Trophoblast cell (in vitro differentiated cells and primary cell): ENCODE measurements around the gene SIRPA.

ENCODE experiments used
- DNase-seq, 2 donors: peaks; one replicate each; pipeline ENCODE4 v3.0.0-alpha.2; 2016
- H2AFZ ChIP-seq: 2 replicates; pipeline ENCODE4 v1.6.1; 2013; ENCODE audit warnings: low read length, moderate library complexity, mild to moderate bottlenecking; ENCODE audit not compliant: insufficient read depth, poor library complexity
- H2AK5ac ChIP-seq: 2 replicates; pipeline ENCODE4 v1.6.1; 2013; ENCODE audit warnings: mild to moderate bottlenecking, low read length
- H2BK120ac ChIP-seq: 2 replicates; pipeline ENCODE4 v1.6.1; 2013; ENCODE audit warnings: low read length, mild to moderate bottlenecking, moderate library complexity; ENCODE audit not compliant: insufficient read depth, poor library complexity
- H2BK12ac ChIP-seq: 2 replicates; pipeline ENCODE4 v1.6.1; 2013; ENCODE audit warnings: mild to moderate bottlenecking, low read length, moderate library complexity
- H2BK5ac ChIP-seq: 2 replicates; pipeline ENCODE4 v1.6.1; 2013; ENCODE audit warnings: low read length, low read depth, moderate library complexity, mild to moderate bottlenecking; ENCODE audit not compliant: poor library complexity
- H3K14ac ChIP-seq: 2 replicates; pipeline ENCODE4 v1.6.1; 2013; ENCODE audit warnings: mild to moderate bottlenecking, low read length
- H3K18ac ChIP-seq: 2 replicates; pipeline ENCODE4 v1.6.1; 2013; ENCODE audit warnings: mild to moderate bottlenecking, low read length
- H3K23ac ChIP-seq: 2 replicates; pipeline ENCODE4 v1.6.1; 2013; ENCODE audit warnings: low read length
- H3K27ac ChIP-seq: 2 replicates; pipeline ENCODE4 v1.5.1; 2013; ENCODE audit warnings: low read depth, mild to moderate bottlenecking, inconsistent platforms, low read length, moderate library complexity
- H3K27me3 ChIP-seq: 2 replicates; pipeline ENCODE4 v1.6.1; 2013; ENCODE audit warnings: inconsistent platforms, mild to moderate bottlenecking, low read length, moderate library complexity; ENCODE audit not compliant: insufficient read depth
- H3K36me3 ChIP-seq, 2 experiments: 1 replicate in 1 of 2; 2 replicates in 1 of 2; pipeline ENCODE4 v1.6.1; 2013; ENCODE audit warnings: low read length in 2 of 2, mild to moderate bottlenecking in 2 of 2, moderate library complexity in 1 of 2; ENCODE audit not compliant: insufficient read depth in 2 of 2, control insufficient read depth in 1 of 2
- H3K4ac ChIP-seq: 2 replicates; pipeline ENCODE4 v1.6.1; 2013; ENCODE audit warnings: low read depth, mild to moderate bottlenecking, low read length, moderate library complexity
- H3K4me1 ChIP-seq, 2 experiments: 1 replicate in 1 of 2; 2 replicates in 1 of 2; pipeline ENCODE4 v1.6.1; 2013; ENCODE audit warnings: low read length in 2 of 2, mild to moderate bottlenecking in 2 of 2, moderate library complexity in 1 of 2; ENCODE audit not compliant: insufficient read depth in 2 of 2, control insufficient read depth in 1 of 2
- H3K4me2 ChIP-seq: 2 replicates; pipeline ENCODE4 v1.6.1; 2013; ENCODE audit warnings: inconsistent platforms, mild to moderate bottlenecking, low read length, moderate library complexity
- H3K4me3 ChIP-seq: 2 replicates; pipeline ENCODE4 v1.5.1; 2013; ENCODE audit warnings: mild to moderate bottlenecking, low read depth, low read length, inconsistent platforms
- H3K79me1 ChIP-seq: one replicate; pipeline ENCODE4 v1.6.1; 2013; ENCODE audit warnings: low read length
- H3K79me2 ChIP-seq: 2 replicates; pipeline ENCODE4 v1.6.1; 2013; ENCODE audit warnings: low read length, mild to moderate bottlenecking; ENCODE audit not compliant: control insufficient read depth, insufficient read depth, poor library complexity
- H3K9ac ChIP-seq: 2 replicates; pipeline ENCODE4 v1.6.1; 2013; ENCODE audit warnings: mild to moderate bottlenecking, low read length
- H3K9me3 ChIP-seq: 2 replicates; pipeline ENCODE4 v1.6.1; 2013; ENCODE audit warnings: low read depth, mild to moderate bottlenecking, control low read depth, inconsistent platforms, low read length; ENCODE audit not compliant: insufficient read depth
- H4K12ac ChIP-seq: 2 replicates; pipeline ENCODE4 v1.6.1; 2013; ENCODE audit warnings: low read depth, mild to moderate bottlenecking, low read length, moderate library complexity
- H4K8ac ChIP-seq: 2 replicates; pipeline ENCODE4 v1.6.1; 2013; ENCODE audit warnings: low read depth, mild to moderate bottlenecking, low read length, moderate library complexity
- H4K91ac ChIP-seq: one replicate; pipeline ENCODE4 v1.6.1; 2013; ENCODE audit warnings: low read depth, mild to moderate bottlenecking, low read length, moderate library complexity
- WGBS: extraction: QIAGEN DNeasy Blood & Tissue Kit; methylation state at CpG from one replicate; pipeline ENCODE4 v1.1.7; 2013; ENCODE audit warnings: missing lambda C conversion rate; ENCODE audit not compliant: insufficient read length, insufficient coverage; ENCODE audit errors: extremely low coverage; 5-methylcytosine and 5-hydroxymethylcytosine counted together

SIRPA gene

GRCh38 chr20:1926237-1926636 lies 31.0 kb downstream of the SIRPA start:
- H3K4me1 ChIP-seq = no peaks in the 10 kb centered on the region
- H2BK12ac ChIP-seq = no peak overlapping the region
- DNase-seq = no peak
- no peak overlapping the region for H2BK5ac ChIP-seq
- no peak overlapping the region for H3K23ac ChIP-seq
- no peaks in the 10 kb centered on the region for H3K79me2 ChIP-seq
- H4K12ac ChIP-seq = no peak overlapping the region
- no peak overlapping the region for H3K18ac ChIP-seq
- no peak overlapping the region for H2AK5ac ChIP-seq
- no CpG with 5 or more reads among the region's 5 CpGs for WGBS
- H4K8ac ChIP-seq = no peak overlapping the region
- H3K9me3 ChIP-seq = peaks cover 3% of the 10 kb centered on the region
- no peak overlapping the region for H3K4me2 ChIP-seq
- no peak overlapping the region for H3K27ac ChIP-seq
- no peak overlapping the region for H2AFZ ChIP-seq
- H3K36me3 ChIP-seq = peaks cover 0 to 3% of the 10 kb centered on the region in 2 experiments
- H3K14ac ChIP-seq = no peak overlapping the region
- H3K79me1 ChIP-seq = no peaks in the 10 kb centered on the region
- no peak overlapping the region for H3K4ac ChIP-seq
- H4K91ac ChIP-seq = no peak overlapping the region
- H3K9ac ChIP-seq = no peak overlapping the region
- no peak overlapping the region for H2BK120ac ChIP-seq
- H3K4me3 ChIP-seq = no peak overlapping the region
- H3K27me3 ChIP-seq = no peaks in the 10 kb centered on the region

DNA sequence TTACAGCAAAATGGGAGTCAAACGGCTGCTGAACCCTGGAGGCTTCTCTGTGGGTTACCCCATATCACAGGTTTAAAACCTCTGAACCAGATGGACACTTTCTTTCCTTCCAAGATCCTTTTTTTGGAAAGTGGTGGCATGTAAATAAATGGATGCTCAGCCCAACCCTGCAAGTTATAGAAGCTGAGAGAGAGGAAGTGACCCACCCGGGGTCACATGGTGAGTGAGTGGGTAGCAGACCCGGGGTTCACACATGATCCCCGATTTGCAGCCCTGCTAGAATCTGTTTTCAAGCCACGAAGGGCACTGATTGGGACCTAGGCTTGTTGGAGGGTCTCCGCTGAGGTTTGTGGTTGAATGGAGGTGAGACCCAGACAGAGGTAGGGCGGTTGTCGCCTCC lies 32.0 kb downstream of the SIRPA start:
- no CpG with 5 or more reads among the region's 8 CpGs for WGBS
- no peak overlapping the region for H2BK120ac ChIP-seq
- H3K4me1 ChIP-seq = no peaks in the 10 kb centered on the region
- no peak overlapping the region for H2AFZ ChIP-seq
- no peak for DNase-seq
- no peak overlapping the region for H4K8ac ChIP-seq
- H4K12ac ChIP-seq = no peak overlapping the region
- H3K18ac ChIP-seq = no peak overlapping the region
- no peak overlapping the region for H2BK5ac ChIP-seq
- no peak overlapping the region for H2AK5ac ChIP-seq
- no peaks in the 10 kb centered on the region for H3K27me3 ChIP-seq
- no peaks in the 10 kb centered on the region for H3K79me2 ChIP-seq
- no peak overlapping the region for H3K9ac ChIP-seq
- H3K14ac ChIP-seq = no peak overlapping the region
- H2BK12ac ChIP-seq = no peak overlapping the region
- no peak overlapping the region for H3K4ac ChIP-seq
- no peak overlapping the region for H3K23ac ChIP-seq
- peaks cover 3% of the 10 kb centered on the region for H3K9me3 ChIP-seq
- H3K4me2 ChIP-seq = no peak overlapping the region
- no peak overlapping the region for H3K27ac ChIP-seq
- no peak overlapping the region for H4K91ac ChIP-seq
- H3K36me3 ChIP-seq = peaks cover 0 to 3% of the 10 kb centered on the region in 2 experiments
- H3K79me1 ChIP-seq = no peaks in the 10 kb centered on the region
- no peak overlapping the region for H3K4me3 ChIP-seq

- WGBS = no CpG with 5 or more reads among the region's 10 CpGs
- no peak overlapping the region for H3K4ac ChIP-seq
- H4K12ac ChIP-seq = no peak overlapping the region
Measured at GRCh38 chr20:1928154-1928553, 32.9 kb downstream of the SIRPA start.

DNA sequence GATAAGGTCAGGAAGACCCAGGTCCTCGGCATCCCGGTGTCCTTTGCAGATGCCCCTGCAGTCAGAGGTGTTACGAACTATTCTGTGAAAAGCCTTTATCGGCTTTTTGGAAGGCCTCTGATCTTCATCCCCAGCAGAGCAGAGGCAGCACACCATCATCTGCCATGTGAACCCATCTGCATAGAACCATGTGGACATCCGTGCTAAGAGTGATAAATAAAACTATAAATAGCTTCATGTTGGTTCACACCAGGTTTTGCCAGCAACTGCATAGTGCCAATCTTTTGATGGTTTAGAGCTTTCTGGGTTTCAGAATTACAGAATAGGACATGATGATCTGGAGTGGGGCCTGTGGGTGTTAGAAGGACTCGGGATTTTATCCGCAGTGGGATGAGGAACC lies 33.6 kb downstream of the SIRPA start:
- Histone ChIP-seq H2AFZ (no peak overlapping the region), H2BK12ac (no peak overlapping the region), H3K79me1 (no peaks in the 10 kb centered on the region), H2BK5ac (no peak overlapping the region), H3K4me2 (no peak overlapping the region), H3K27ac (no peak overlapping the region), H3K4me3 (no peak overlapping the region), H4K8ac (no peak overlapping the region), H3K23ac (no peak overlapping the region), H4K91ac (no peak overlapping the region), H2BK120ac (no peak overlapping the region), H3K9ac (no peak overlapping the region), H2AK5ac (no peak overlapping the region), H3K14ac (no peak overlapping the region), H3K4me1 (no peaks in the 10 kb centered on the region), H3K4ac (no peak overlapping the region), H3K27me3 (no peaks in the 10 kb centered on the region), H3K36me3 (no peaks in the 10 kb centered on the region), H3K79me2 (no peaks in the 10 kb centered on the region), H3K9me3 (peaks cover 2% of the 10 kb centered on the region), H4K12ac (no peak overlapping the region), H3K18ac (no peak overlapping the region)
- no CpG with 5 or more reads among the region's 7 CpGs for WGBS
- no peak for DNase-seq

More at GRCh38 chr20:1928154-1928553, 32.9 kb downstream of the SIRPA start:
- no peaks in the 10 kb centered on the region for H3K27me3 ChIP-seq
- no peak overlapping the region for H3K14ac ChIP-seq
- H4K91ac ChIP-seq = no peak overlapping the region
- H3K18ac ChIP-seq = no peak overlapping the region
- no peak overlapping the region for H2BK5ac ChIP-seq
- no peak overlapping the region for H2AFZ ChIP-seq
- no peaks in the 10 kb centered on the region for H3K4me1 ChIP-seq
- DNase-seq = no peak
- H3K36me3 ChIP-seq = peaks cover 0 to 3% of the 10 kb centered on the region in 2 experiments
- H2AK5ac ChIP-seq = no peak overlapping the region
- H3K79me1 ChIP-seq = no peaks in the 10 kb centered on the region
- H3K4me2 ChIP-seq = no peak overlapping the region
- H3K9ac ChIP-seq = no peak overlapping the region
- H3K79me2 ChIP-seq = no peaks in the 10 kb centered on the region
- peaks cover 3% of the 10 kb centered on the region for H3K9me3 ChIP-seq
- no peak overlapping the region for H3K27ac ChIP-seq
- no peak overlapping the region for H2BK12ac ChIP-seq
- H4K8ac ChIP-seq = no peak overlapping the region
- no peak overlapping the region for H2BK120ac ChIP-seq
- no peak overlapping the region for H3K23ac ChIP-seq
- no peak overlapping the region for H3K4me3 ChIP-seq
